IPS DF 4.7 (cell line): ENCODE results near the gene ADD1.
A peak's percentile ranks its signal among the peaks of the same experiment; 100 is the strongest.
"Not testable (repeated sequence)": the region's sequence is repeated elsewhere in the genome, so short reads cannot be mapped to it uniquely, and the experiment has no call there.

Experiments used
- DNase-seq: peaks from one replicate; pipeline ENCODE4 v3.0.0-alpha.2; 2013; ENCODE audit warnings: low spot score; ENCODE audit errors: extremely low read depth

ADD1 gene

DNA sequence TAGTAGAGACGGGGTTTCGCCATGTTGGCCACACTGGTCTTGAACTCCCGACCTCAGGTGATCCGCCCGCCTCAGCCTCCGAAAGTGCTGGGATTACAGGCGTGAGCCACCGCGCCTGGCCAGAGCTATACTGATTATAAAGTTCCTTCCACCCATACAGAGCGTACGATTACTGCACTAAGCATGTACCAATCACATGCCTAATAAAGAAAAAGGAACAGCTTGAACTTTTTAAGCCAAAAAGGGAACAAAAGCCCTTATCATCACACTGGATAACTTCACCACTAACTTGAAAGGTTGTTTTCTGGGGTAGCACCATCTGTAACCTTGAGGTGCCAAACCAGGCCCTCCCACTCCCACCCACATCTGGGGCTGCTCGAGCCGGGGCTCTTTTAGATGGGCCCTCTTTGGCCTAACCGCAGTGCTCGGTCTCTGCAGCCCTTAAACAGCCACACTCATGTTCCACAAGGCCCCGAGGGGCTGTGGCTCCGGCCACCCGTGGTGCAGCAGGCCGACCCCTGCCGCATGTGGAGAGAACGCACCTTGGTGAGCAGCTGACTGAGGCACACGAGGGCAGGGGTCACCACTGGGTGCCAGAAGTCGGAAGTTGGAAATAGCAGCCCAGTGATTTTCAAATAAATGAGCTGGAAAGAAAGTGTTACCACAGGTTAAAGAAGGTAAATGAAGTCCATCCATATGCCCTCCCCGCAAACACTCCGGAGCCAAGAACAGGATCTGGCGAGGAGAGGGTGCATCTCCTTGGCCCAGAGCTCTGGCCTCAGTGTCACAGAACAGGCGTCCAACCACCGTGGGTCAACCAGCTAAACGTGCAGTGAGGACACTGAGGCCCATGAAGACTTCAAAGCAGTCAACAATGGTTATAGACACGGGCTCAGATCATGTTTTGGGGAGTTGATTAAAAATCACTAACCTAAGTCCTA lies 101.2 kb downstream of the ADD1 start:
- no peak for DNase-seq

DNA sequence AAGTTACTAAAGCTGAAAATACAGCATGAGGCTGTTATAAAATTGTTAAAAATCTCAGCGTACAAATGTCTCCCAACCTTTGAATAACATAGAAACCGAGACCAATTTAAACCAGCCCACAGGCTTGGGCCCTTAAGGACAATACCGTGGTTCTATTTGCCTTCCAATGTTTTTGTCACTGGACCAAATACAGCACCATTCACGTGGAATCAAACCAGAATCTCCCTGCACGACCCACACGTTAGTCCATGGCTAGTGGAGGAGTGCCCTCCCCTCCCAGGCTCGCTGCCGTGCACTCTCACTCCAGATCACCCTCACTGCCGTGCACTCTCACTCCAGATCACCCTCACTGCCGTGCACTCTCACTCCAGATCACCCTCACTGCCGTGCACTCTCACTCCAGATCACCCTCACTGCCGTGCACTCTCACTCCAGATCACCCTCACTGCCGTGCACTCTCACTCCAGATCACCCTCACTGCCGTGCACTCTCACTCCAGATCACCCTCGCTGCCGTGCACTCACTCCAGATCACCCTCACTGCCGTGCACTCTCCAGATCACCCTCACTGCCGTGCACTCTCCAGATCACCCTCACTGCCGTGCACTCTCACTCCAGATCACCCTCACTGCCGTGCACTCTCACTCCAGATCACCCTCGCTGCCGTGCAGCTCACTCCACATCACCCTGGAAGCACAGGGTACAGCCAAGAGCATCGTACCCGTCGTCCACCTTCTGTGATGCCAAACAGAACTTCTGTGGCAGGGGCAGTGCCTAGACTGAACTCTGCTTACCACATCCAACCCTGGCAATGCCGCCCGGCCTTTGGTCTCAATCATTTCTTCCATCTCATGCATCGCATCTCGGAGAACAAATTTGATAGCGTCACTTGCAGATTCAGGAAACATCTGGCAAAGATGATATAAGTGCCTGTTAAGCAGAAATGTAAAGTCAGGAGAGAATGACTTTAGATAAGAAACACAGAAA lies 102.3 kb downstream of the ADD1 start:
- DNase-seq = not testable (repeated sequence)

DNA sequence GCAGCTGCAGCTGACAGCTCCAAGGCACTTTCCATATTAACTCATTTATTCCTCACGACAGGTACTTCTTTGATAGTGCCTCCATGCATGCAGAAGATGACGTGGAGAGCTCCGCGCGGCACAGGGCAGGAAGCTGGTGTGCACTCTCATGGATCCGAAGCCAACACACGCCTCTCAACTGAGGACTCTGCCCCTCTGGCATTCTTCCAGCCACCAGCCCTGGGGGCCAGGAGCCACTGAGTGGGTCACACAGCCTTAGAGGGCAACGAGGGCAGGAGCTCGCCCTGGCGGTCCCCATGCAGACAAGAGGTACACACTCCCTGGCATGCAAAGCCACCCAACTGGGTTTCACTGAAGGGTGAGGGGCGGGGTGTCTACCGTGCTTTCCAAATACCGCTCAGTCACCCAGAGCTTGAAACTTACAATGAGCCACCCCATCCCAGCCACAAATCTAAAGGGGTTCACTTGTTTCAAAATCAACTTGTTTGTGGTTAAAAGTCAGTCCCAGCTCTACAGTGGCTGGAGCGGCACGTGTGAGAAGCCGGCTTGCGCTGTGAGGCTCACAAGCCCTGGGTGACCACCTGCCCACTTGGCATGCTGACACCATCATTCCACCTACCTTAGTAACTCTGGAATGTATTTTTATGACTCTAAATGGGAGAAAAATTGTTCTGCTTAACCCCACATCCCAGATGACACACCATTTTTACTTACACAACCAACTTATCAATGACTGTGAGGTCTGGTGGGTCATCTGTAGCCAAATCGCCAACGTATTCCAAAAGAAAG lies 103.4 kb downstream of the ADD1 start:
- DNase-seq = no peak

DNA sequence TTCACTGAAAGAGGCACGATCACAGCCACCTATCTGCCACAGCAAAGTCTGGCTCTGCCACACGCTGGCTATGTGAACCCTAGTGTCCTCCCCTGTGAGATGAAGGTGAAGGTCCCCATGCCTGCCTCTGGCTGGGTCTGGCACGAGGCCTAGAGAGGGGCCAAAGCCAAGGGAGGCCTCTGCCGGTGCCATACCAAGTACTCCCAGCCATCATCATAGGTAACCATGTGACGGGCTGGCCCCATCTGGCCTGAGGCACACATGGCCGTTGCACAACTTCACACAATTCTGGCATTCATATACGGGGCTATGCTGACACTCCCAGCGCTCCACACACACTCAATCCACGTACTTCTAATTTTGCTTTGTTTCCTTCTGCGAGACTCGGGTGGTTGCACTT lies 104.3 kb downstream of the ADD1 start:
- no peak for DNase-seq

DNA sequence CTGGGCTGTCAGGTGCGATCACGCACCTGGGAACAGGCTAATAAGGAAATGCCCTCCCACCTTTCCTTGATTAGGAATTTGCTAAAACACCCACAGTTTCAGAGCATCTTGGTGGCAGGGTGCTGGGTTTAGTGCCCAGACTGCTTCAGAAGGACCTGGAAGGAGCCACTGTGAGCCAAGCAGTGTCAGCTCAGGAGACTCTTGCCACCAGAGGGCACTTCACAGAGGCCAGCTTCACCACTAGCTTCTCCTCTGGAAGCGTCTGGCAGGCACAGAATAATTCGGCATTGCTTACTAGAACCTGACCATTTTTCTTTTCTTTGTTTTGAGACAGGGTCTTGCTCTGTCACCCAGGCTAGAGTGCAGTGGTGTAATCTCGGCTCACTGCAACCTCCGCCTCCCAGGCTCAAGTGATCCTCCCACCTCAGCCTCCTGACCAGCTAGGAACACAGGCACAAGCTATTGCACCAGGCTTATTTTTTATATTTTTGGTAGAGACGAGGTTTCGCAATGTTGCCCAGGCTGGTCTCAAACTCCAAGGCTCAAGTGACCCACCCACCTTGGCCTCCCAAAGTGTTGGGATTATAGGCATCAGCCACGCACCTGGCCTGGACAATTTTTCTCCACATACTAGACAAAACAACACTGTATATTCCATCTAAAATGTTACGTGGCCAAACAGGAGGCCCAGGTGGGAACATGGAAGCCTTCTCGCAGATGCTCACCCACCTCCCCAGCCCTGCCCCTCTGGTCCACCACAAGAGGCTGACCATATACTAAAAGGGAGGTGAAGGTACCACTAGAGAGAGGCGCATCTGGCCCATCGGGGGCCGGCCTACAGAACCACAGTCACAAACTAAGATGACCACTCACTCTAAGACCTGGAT lies 105.5 kb downstream of the ADD1 start:
- no peak for DNase-seq

DNA sequence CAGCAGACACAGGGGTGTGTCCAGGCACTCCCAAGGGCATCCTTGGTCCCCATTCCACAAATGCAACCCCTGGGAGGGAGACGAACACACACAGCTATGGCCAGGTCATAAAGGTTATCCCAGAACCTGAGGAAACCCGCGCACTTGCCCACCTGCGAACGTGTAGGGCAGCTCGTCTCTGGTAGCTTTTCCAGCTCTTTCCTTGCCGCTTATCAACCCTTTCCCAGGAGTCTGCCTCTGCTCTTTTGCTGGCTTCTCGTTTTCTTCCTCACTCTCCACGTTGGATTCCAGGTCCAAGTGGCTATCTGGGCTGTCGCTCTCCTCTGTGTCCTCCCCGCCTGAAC lies 106.1 kb downstream of the ADD1 start:
- no peak for DNase-seq

DNA sequence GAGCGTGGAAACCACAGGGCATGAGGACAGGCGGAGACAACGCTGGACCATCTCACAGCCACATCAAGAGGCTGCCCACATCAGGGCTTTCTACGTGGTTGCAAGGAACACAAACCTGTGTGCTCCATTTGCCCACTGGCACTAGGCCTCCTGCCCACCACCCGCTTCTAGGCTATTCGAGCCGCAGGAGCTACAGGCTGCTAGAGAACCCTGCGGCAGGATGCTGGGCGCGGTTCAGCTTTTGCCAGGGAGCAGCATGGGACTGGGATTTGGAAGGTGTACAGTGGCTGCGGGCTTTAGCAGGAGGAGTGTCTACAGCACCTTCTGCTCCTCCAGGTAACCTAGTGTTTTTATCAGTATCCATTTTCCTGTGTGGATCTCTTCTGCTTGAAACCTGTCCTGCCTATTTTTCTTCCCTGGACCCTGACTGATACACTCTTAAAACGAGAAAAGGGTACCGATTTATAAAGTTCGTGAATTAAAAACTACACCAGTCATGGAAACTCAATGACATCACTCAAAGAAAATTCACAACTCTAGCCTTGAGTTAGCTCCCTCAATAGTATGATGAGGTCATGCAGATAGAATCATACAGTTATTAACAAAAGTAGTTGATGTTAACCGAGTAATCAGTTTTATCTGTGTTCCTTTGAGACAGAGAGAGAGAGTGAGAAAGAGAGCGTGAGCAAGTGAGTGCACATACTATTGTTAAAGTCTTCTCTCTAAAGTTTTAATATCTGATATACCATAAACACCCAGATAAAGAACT lies 106.8 kb downstream of the ADD1 start:
- DNase-seq = no peak

DNA sequence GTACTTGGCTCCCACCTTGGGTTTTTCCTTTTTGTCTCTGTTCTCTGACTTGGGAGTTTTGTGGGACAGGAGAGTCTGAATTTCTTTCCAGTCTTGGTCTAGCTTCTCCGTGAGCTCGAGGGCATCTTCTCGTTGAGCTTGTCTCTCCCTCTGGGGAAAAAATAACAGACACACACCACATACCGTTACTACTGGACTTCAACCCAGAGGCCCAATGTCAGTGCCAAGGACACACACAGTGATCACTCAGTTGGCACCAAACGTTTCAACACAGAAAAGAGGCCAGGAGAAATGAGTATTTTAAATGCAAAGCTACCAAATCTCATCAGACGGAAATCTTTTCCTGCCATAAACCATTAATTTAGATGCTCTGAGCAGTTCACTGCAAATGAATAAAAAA lies 109.9 kb downstream of the ADD1 start:
- no peak for DNase-seq

DNA sequence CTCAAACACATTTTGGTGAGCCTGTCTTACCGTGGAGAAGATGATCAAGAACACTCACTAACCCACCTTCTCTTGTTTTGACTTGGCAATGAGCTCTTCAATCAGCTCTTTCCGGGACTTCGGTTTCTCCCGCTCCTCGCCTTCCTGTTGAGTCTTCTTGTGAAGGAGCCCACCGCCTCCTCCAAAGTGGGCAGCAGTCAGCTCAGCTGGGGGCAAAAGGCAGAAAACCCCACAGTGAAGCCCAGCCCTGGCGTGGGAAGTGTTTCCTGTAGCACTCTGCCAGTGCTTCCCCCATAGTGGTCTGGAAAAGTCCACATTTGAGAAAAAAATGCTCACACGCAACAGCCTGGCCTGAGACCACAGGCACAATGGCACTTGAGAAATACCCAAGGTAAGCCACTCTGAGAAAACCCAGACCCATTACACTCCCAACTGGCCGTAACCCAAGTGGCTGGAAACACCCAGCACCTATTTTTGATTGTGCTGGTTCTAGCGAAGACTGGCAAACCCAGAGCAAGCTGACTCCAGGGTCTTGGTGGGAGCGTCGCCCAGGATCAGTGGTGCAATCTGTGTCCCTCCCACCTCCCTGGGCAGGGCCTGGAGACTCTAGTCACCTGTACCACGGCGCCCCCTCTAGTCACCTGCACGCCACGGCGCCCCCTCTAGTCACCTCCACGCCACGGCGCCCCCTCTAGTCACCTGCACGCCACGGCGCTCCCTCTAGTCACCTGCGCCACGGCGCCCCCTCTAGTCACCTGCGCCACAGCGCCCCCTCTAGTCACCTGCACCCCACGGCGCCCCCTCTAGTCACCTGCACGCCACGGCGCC lies 110.9 kb downstream of the ADD1 start:
- no peak for DNase-seq

DNA sequence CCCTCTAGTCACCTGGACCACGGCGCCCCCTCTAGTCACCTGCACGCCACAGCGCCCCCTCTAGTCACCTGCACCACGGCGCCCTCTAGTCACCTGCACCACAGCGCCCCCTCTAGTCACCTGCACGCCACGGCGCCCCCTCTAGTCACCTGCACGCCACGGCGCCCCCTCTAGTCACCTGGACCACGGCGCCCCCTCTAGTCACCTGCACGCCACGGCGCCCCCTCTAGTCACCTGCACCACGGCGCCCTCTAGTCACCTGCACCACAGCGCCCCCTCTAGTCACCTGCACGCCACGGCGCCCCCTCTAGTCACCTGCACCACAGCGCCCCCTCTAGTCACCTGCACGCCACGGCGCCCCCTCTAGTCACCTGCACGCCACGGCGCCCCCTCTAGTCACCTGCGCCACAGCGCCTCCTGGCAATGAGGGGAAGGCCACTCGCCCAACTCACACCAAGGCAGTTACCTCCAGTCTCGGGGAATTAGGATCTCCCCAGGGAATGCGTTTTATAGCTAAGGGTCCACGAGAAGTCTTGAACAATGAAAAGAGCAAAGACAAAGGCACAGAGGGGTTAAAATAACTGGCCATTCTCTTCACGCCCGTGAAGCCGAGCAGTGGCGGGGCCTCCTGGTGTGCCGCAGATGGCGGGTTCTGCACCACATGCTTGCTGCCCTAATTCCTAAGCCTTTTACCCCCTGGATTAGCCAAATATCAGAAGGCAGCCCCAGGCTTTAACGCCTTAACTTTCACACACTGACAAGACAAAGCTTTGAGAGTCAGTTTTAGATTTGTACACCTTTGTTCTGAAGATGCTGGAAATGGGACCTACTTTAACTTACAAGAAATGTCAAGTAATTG lies 111.8 kb downstream of the ADD1 start:
- not testable (repeated sequence) for DNase-seq

DNA sequence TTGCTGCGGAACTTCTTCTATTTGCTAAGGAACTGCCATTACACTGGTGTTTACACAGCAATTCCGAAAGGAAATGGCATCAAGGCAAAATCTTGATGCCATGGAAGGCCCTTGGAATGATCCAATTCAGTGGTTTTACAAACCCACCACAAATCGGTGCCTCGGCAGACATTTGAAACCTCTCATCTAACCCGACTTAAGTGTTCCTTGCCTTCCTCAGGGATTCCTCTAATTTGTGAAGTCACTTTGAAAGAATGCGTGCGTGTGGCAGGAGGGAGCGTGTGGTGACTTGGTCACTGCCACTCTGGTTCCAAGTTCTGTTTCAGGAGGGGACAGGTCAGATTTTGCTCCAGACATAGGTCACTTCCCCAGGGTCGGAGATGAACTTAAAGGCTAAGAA lies 114.8 kb downstream of the ADD1 start:
- DNase-seq = no peak

DNA sequence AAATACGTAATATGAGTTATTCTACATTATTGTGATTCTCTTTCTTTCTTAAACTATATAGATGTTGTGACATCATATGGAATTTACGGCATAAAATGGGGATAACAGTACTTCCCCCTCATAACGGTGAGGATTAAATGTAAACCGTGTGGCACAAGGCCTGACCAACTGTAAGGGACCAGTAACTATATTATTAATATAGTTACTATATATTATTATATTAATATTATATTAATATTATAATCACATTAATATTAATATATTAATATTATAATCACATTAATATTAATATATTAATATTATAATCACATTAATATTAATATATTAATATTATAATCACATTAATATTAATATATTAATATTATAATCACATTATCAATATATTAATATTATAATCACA lies 116.8 kb downstream of the ADD1 start:
- not testable (repeated sequence) for DNase-seq

DNA sequence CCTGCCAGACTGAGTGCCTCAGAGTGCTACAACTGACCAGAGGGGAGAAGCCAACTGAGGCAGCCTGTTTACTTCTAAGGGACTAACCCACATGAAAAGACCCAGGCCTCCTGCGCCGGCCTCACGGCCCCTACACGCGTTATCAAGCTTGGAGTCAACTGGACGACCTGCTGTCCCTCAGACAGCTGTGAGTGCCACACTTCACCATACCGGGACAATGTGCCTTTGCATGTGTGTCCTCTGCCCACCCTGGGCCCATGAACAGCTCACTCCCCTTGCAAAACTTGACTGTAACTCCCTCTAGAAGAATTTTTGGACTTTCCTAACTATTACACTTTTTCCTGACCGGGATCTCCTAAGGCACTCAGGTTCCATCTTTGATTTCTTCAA lies 117.8 kb downstream of the ADD1 start:
- no peak for DNase-seq

DNA sequence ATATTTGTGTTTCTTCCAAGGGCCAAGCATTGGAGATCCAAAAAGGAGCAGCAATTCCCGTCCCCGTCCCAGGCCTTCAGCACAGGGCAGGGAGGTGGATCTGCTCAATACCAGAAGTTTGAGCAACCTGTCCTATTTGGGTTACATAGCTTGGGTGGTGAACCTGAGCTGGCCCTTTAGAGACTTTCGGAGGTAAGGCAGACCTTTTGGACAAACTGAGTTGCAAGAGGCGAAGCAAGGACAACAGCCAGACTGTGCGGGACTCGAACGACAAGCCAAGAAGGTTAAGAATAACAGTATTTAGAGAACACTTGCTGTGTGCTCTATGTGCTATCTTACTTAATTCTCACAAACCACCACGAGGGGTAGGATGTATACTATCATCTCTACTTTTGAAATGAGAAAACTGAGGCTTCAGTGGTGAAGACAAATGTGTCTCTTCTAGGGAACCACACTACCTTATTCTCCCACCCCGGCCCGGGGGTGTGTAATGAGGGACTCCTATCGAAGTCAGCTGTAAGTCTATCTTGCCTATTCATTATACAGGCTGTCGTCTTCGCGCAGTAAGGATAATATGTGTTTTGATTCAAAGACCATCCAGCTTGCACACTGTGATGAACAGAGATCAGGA lies 118.3 kb downstream of the ADD1 start:
- DNase-seq = no peak

DNA sequence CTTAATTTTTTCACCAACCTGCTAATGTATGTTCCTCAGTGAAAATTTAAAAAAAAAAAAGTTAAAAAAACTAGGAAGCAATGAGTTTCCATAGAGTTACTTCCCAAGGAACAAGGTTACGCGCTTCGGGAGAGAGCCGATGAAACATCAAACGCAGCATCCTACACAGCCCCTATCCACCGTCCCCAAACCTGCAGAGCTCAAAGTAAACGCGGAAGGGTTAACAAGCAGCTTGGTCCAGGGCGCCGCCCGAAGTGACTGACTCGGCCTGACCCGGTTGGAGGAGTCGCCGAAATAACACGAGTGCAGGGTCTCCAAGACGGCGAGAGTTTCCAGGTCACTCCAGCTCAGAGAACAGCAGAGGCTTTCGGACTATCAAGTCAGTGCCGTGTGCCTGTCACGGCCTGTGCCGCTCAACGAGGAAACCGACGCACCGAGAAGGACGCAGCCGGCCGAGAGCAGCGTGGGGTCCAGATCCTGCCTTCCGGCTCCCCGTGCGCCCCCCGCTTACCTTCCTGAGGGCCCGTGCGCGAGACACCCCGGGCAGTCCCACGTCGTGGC lies 119.0 kb downstream of the ADD1 start:
- no peak for DNase-seq

DNA sequence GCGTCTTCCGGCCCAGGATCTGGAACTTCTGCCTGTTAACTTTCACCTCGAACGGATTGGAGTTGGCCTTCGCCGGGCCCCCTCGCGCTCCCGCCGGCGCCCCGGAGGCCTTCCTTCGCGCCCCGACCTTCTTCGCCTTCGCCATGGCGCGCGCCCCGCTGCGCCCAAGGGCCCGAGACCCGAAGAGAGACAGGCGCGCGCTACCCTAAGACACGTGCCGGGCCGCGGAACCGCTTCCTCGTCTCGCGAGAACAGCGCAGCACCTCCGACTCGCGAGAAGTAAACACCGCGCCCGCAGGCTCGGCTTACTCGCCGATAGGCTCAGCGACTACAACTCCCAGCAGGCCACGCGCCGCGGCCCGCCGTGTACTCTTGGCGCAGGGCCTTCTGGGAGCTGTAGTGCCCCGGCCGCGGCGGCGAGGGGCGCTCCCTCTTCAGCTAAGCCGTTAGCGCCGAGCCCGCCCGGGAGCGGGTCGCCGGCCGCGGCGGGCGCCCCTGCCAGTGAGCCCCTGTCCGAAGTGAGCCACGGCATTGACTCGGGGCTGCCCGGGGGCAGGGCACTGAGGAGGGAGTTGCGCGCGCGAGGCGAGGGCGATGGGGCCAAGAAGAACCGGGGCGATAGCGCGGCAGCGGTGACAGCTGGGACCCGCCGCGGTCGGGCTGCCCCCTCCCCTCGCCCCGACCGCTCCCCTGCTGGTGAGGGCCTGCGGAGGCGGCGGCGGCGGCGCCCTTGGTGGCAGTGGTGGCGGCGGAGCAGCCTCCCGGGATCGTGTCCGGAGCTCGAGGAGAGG lies 119.7 kb downstream of the ADD1 start, which contains the start of the genes GRK4 and NOP14:
Gene GRK4 (plus strand): TSS at position 397 of the 791 bp plus-strand sequence. CDS start 500 bp downstream, outside the sequence.
Gene NOP14 (minus strand): TSS at position 232 of the 791 bp plus-strand sequence. CDS start 87 bp downstream, at position 145.
- DNase-seq = peak; percentile 85
